OCI-LY3 (cell line): ENCODE data around the gene CRHR2.

Experiments
- H2AFZ ChIP-seq: fragments of 200-600, 300-600 bp; shearing (Covaris generic); 2 replicates; pipeline ENCODE4 v1.6.0; 2014; ENCODE audit warnings: antibody characterized with exemption, low read depth, low read length
- H3K27ac ChIP-seq: fragments of 200-600, 300-600 bp; sonication (generic); 2 replicates; pipeline ENCODE4 v1.5.1; 2014; ENCODE audit warnings: mild to moderate bottlenecking, low read length, moderate library complexity, mixed read lengths
- H3K27me3 ChIP-seq: fragments of 200-600, 300-600 bp; sonication (generic); 2 replicates; pipeline ENCODE4 v1.6.1; 2014; ENCODE audit warnings: low read depth, low read length, mixed read lengths
- H3K36me3 ChIP-seq: fragments of 200-600, 300-600 bp; sonication (generic); replicated peaks from 2 replicates; pipeline ENCODE3; 2014; ENCODE audit warnings: low read depth, low read length, mixed read lengths
- H3K4me1 ChIP-seq: fragments of 300-600, 200-600 bp; sonication (generic); 2 replicates; pipeline ENCODE4 v1.6.1; 2014; ENCODE audit warnings: low read length, mixed read lengths
- H3K4me2 ChIP-seq: fragments of 200-600, 300-600 bp; sonication (generic); 2 replicates; pipeline ENCODE4 v1.6.1; 2014; ENCODE audit warnings: low read length, mixed read lengths
- H3K4me3 ChIP-seq: fragments of 300-600, 200-600 bp; sonication (generic); 2 replicates; pipeline ENCODE4 v1.5.1; 2014; ENCODE audit warnings: antibody characterized with exemption, mild to moderate bottlenecking, low read length, moderate library complexity
- H3K79me2 ChIP-seq: fragments of 300-600, 200-600 bp; shearing (Covaris generic); 2 replicates; pipeline ENCODE4 v1.6.1; 2014; ENCODE audit warnings: mild to moderate bottlenecking, low read length, mixed read lengths
- H3K9ac ChIP-seq: fragments of 300-600, 200-600 bp; shearing (Covaris generic); 2 replicates; pipeline ENCODE4 v1.6.0; 2014; ENCODE audit warnings: mild to moderate bottlenecking, low read length, moderate library complexity
- H3K9me3 ChIP-seq: fragments of 200-600, 300-600 bp; shearing (Covaris generic); 2 replicates; pipeline ENCODE4 v1.6.1; 2014; ENCODE audit warnings: low read length, mixed read lengths; ENCODE audit not compliant: insufficient read depth
- H4K20me1 ChIP-seq: fragments of 200-600, 300-600 bp; sonication (generic); 2 replicates; pipeline ENCODE4 v1.6.1; 2016; ENCODE audit warnings: low read length, mixed read lengths; ENCODE audit not compliant: insufficient read depth
- EZH2phosphoT487 ChIP-seq: fragments of 200-600 bp; shearing (Covaris generic); IDR thresholded peaks from 2 replicates; pipeline ENCODE4 v1.6.1; 2018; ENCODE audit warnings: antibody characterized with exemption, mixed run types, low read depth
- TF ChIP-seq, protein P1 (sequence below): fragments of 200-600, 300-600 bp; sonication (generic); IDR thresholded peaks from 2 replicates; pipeline ENCODE4 v1.5.1; 2014; ENCODE audit warnings: antibody characterized with exemption, low read length, low read depth

Gene CRHR2

DNA sequence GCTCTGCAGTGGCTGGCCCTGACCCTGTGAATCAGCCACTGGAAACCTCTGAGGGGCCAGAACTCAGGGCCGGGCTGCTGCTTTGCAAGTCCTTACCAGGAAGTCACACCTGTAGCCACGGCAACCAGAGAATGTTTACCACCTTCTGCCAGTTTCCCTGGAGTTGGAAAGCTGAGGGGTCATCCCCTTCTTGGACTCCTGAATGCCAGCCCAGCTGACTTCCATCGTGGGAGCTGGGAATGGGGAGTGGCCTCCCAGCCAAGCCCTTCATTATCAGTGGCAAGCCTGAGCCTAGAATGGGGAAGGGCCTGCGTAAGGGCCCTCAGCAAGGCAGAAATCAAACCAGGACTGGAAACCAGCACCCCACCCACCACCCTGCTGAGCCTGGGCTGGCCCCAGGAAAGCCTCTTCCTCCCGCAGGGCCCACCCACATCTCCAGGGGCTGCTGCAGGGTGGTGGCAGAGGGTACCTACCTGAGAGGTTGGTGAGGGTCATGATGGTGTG lies 6.5 kb upstream of the CRHR2 start:
- TF ChIP-seq, protein P1, sequence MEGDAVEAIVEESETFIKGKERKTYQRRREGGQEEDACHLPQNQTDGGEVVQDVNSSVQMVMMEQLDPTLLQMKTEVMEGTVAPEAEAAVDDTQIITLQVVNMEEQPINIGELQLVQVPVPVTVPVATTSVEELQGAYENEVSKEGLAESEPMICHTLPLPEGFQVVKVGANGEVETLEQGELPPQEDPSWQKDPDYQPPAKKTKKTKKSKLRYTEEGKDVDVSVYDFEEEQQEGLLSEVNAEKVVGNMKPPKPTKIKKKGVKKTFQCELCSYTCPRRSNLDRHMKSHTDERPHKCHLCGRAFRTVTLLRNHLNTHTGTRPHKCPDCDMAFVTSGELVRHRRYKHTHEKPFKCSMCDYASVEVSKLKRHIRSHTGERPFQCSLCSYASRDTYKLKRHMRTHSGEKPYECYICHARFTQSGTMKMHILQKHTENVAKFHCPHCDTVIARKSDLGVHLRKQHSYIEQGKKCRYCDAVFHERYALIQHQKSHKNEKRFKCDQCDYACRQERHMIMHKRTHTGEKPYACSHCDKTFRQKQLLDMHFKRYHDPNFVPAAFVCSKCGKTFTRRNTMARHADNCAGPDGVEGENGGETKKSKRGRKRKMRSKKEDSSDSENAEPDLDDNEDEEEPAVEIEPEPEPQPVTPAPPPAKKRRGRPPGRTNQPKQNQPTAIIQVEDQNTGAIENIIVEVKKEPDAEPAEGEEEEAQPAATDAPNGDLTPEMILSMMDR = no peak
- no peak for TF ChIP-seq EZH2phosphoT487
- H2AFZ ChIP-seq = no peak overlapping the region

DNA sequence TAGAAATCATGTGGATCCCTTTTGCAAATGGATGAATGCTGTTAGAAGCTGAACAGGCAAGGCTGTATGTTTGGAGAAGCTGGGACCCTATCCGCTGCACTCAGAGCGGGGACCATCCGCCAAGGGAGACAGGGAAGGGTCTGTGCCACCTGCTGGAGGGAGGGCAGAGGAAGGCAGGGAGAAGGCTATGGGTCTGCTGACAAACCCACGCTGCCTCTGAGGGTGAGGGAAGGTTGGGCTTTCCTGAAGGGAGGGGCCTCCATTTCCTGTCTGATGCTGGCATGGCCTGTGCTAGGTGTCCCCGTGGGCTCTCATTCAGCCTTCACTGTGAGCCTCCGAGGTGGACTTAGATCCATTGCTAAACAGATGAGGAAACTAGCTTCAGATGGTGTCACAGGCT lies 5.3 kb upstream of the CRHR2 start:
- no peak overlapping the region for H3K27ac ChIP-seq
- no peaks in the 10 kb centered on the region for H3K79me2 ChIP-seq
- no peak overlapping the region for H3K4me3 ChIP-seq
- no peaks in the 10 kb centered on the region for H3K36me3 ChIP-seq
- no peaks in the 10 kb centered on the region for H3K9me3 ChIP-seq
- TF ChIP-seq, protein P1 = no peak
- no peak for TF ChIP-seq EZH2phosphoT487
- no peak overlapping the region for H2AFZ ChIP-seq
- H3K9ac ChIP-seq = no peak overlapping the region
- no peaks in the 10 kb centered on the region for H3K27me3 ChIP-seq
- H3K4me1 ChIP-seq = no peaks in the 10 kb centered on the region
- no peak overlapping the region for H3K4me2 ChIP-seq
- H4K20me1 ChIP-seq = no peaks in the 10 kb centered on the region

More for the DNA sequence above, 6.5 kb upstream of the CRHR2 start:
- Histone ChIP-seq H3K9me3 (no peaks in the 10 kb centered on the region), H3K27me3 (no peaks in the 10 kb centered on the region), H3K9ac (no peak overlapping the region), H3K79me2 (no peaks in the 10 kb centered on the region), H3K4me2 (no peak overlapping the region), H4K20me1 (no peaks in the 10 kb centered on the region), H3K36me3 (no peaks in the 10 kb centered on the region), H3K27ac (no peak overlapping the region), H3K4me3 (no peak overlapping the region), H3K4me1 (no peaks in the 10 kb centered on the region)

DNA sequence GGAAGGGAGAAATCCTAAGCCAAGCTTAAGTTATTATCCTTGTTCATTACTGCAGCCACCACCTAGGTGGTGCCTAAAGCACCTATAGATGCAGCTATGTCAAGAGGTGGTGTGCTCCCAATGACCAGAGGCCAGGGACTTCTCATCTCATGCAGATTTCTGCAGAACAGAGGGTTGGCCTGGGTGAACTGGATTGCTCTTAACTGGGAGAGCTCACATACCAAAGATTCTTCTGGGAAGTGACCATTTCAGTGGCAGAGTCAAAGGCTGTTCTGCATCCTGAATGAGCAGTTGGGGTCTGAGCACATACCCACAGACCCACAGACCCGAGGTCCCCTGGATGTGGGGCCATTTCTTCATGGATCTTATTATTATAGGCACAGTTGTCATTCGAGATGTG lies 2.1 kb upstream of the CRHR2 start:
- Histone ChIP-seq H3K9me3 (no peaks in the 10 kb centered on the region), H2AFZ (no peak overlapping the region), H3K4me2 (no peak overlapping the region), H3K27me3 (0 out of 2 replicates have a peak, but pooled peaks cover under 1% of the 10 kb centered on the region), H3K27ac (no peak overlapping the region), H3K36me3 (no peaks in the 10 kb centered on the region), H3K4me1 (no peaks in the 10 kb centered on the region), H4K20me1 (no peaks in the 10 kb centered on the region), H3K79me2 (no peaks in the 10 kb centered on the region), H3K9ac (no peak overlapping the region), H3K4me3 (no peak overlapping the region)
- no peak for TF ChIP-seq EZH2phosphoT487
- TF ChIP-seq, protein P1 = no peak

DNA sequence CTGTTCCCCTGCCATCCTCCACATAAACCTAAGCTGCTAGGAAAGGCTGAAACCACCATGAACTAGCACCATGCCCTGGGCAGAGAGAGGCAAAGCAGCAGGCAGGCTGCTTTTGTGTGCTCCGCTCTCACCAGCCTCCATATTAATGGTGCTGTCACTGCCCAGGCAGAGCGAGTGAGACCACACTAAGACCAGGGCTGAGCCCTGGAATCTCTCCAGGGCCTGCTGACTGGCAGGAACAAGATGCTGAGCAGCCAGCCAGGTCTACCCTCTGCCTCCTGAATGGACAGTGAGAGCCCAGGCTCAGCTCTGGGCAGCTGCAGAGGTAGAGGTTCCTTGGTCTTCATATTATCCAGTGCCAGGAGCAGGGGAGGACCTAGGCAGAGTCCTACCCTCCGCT lies 1.6 kb upstream of the CRHR2 start:
- TF ChIP-seq, protein P1 = no peak
- no peak for TF ChIP-seq EZH2phosphoT487
- Histone ChIP-seq H3K4me3 (no peak overlapping the region), H3K79me2 (no peaks in the 10 kb centered on the region), H3K9me3 (no peaks in the 10 kb centered on the region), H3K4me2 (no peak overlapping the region), H3K36me3 (no peaks in the 10 kb centered on the region), H3K27me3 (peaks cover 6% of the 10 kb centered on the region; the same call in 1 of the 2 replicates), H4K20me1 (no peaks in the 10 kb centered on the region), H2AFZ (no peak overlapping the region), H3K4me1 (no peaks in the 10 kb centered on the region), H3K27ac (no peak overlapping the region), H3K9ac (no peak overlapping the region)
